SK-N-SH (cell line): ENCODE measurements around the gene HNRNPC. TPM values are rescaled to one million over a fixed set of nuclear protein-coding genes. Genes with fewer than 3 reads are reported as not detected.

Experiments used
- CTCF ChIA-PET: fragments of 300-600, 350-600 bp; formaldehyde crosslinking; extraction: SDS; loops from one replicate; lab custom pipeline; 2021; lab: Yijun Ruan, JAX
- POLR2A ChIA-PET: fragments of 350-600 bp; sonication (Branson Sonifier 250); formaldehyde crosslinking; extraction: SDS; loops from one replicate; lab custom pipeline; 2020; ENCODE audit warnings: antibody characterized with exemption, inconsistent platforms; lab: Yijun Ruan, JAX
- DNase-seq: peaks from one replicate; pipeline ENCODE4 v3.0.0; 2012
- H2AFZ ChIP-seq: fragments of 200-600 bp; sonication (generic); 2 replicates; pipeline ENCODE4 v1.8.1; 2016; ENCODE audit warnings: antibody characterized with exemption, mild to moderate bottlenecking, low read depth
- H3F3A ChIP-seq: fragments of 200-600 bp; sonication (generic); replicated peaks from 2 replicates; pipeline ENCODE3; 2016; ENCODE audit warnings: antibody characterized with exemption, mild to moderate bottlenecking; ENCODE audit not compliant: insufficient read depth
- H3K27ac ChIP-seq, 2 experiments: fragments of 200-500 bp in 1 of 2; fragments of 200-600 bp in 1 of 2; sonication (Bioruptor generic) in 1 of 2; sonication (generic), shearing (Covaris generic) in 1 of 2; 2 replicates each; pipeline versions ENCODE4 v1.5.1 to v1.6.1; 2014 to 2016; ENCODE audit warnings: low read depth in 2 of 2, inconsistent platforms in 1 of 2, low read length in 1 of 2, mild to moderate bottlenecking in 1 of 2, mixed read lengths in 1 of 2
- H3K27me3 ChIP-seq: fragments of 200-600 bp; sonication (generic), shearing (Covaris generic); 2 replicates; pipeline ENCODE4 v1.6.1; 2016; ENCODE audit warnings: mixed run types; ENCODE audit not compliant: insufficient read depth
- H3K36me3 ChIP-seq, 2 experiments: fragments of 200-500 bp in 1 of 2; fragments of 200-600 bp in 1 of 2; sonication (Bioruptor generic) in 1 of 2; sonication (generic) in 1 of 2; replicated peaks in 1 of 2; 2 replicates each; pipeline versions ENCODE3 to v1.5.1; 2014 to 2016; ENCODE audit warnings: low read length in 1 of 2, mild to moderate bottlenecking in 1 of 2; ENCODE audit not compliant: insufficient read depth in 2 of 2, control insufficient read depth in 1 of 2
- H3K4me1 ChIP-seq, 2 experiments: fragments of 200-500 bp in 1 of 2; fragments of 200-600 bp in 1 of 2; sonication (Bioruptor generic) in 1 of 2; sonication (generic), shearing (Covaris generic) in 1 of 2; 2 replicates each; pipeline versions ENCODE4 v1.5.1 to v1.6.1; 2014 to 2016; ENCODE audit warnings: low read depth in 1 of 2, low read length in 1 of 2, mixed run types in 1 of 2; ENCODE audit not compliant: insufficient read depth in 2 of 2, control insufficient read depth in 1 of 2
- H3K4me2 ChIP-seq: fragments of 200-600 bp; sonication (generic), shearing (Covaris generic); 2 replicates; pipeline ENCODE4 v1.6.1; 2017; ENCODE audit warnings: mixed run types
- H3K4me3 ChIP-seq, 2 experiments: fragments of 200-500 bp in 1 of 2; fragments of 200-600 bp in 1 of 2; sonication (Bioruptor generic) in 1 of 2; sonication (generic), shearing (Covaris generic) in 1 of 2; 2 replicates each; pipeline versions ENCODE4 v1.5.1 to v1.8.1; 2014 to 2016; ENCODE audit warnings: low read depth in 2 of 2, inconsistent platforms in 1 of 2, low read length in 1 of 2, mild to moderate bottlenecking in 1 of 2, mixed read lengths in 1 of 2, moderate library complexity in 1 of 2
- H3K79me2 ChIP-seq: fragments of 200-600 bp; sonication (generic); 2 replicates; pipeline ENCODE4 v1.8.1; 2017; ENCODE audit warnings: mild to moderate bottlenecking; ENCODE audit not compliant: insufficient read depth
- H3K9ac ChIP-seq: fragments of 200-600 bp; sonication (generic); 2 replicates; pipeline ENCODE4 v1.6.1; 2017; ENCODE audit warnings: mixed run types
- H3K9me2 ChIP-seq: fragments of 200-600 bp; sonication (generic); 2 replicates; pipeline ENCODE4 v1.6.1; 2017; ENCODE audit warnings: mixed run types
- H3K9me3 ChIP-seq: fragments of 200-600 bp; sonication (generic); 2 replicates; pipeline ENCODE4 v1.6.1; 2017; ENCODE audit warnings: mixed run types, mild to moderate bottlenecking, moderate library complexity
- H4K20me1 ChIP-seq: fragments of 200-600 bp; sonication (generic); 2 replicates; pipeline ENCODE4 v1.6.1; 2017; ENCODE audit warnings: mild to moderate bottlenecking, mixed run types; ENCODE audit not compliant: insufficient read depth
- CHD2 ChIP-seq: fragments of 150-350 bp; IDR thresholded peaks from 2 replicates; pipeline ENCODE4 v1.6.1; 2018; ENCODE audit warnings: low read length; ENCODE audit not compliant: partially characterized antibody
- ELF1 ChIP-seq: IDR thresholded peaks from 2 replicates; pipeline ENCODE4 v1.4.0; 2012
- EP300 ChIP-seq, 2 experiments: IDR thresholded peaks; 2 replicates each; pipeline versions ENCODE4 v1.4.0 to v1.6.1; 2012; ENCODE audit warnings: borderline replicate concordance in 1 of 2, low read depth in 1 of 2, low read length in 1 of 2
- EZH2phosphoT487 ChIP-seq: fragments of 200-600 bp; sonication (generic); IDR thresholded peaks from 2 replicates; pipeline ENCODE4 v1.6.1; 2017; ENCODE audit warnings: low read depth, mixed run types, mild to moderate bottlenecking, antibody characterized with exemption, moderate library complexity, borderline replicate concordance
- FOSL2 ChIP-seq: IDR thresholded peaks from 2 replicates; pipeline ENCODE4 v1.4.0; 2012; ENCODE audit warnings: low read depth, mild to moderate bottlenecking, moderate library complexity, borderline replicate concordance
- FOXJ3 ChIP-seq: sonication (generic); formaldehyde crosslinking; IDR thresholded peaks from 2 replicates; pipeline ENCODE4 v1.5.1; 2020; ENCODE audit warnings: mild to moderate bottlenecking, missing genetic modification reagents
- FOXM1 ChIP-seq: IDR thresholded peaks from 2 replicates; pipeline ENCODE4 v1.4.0; 2012; ENCODE audit warnings: low read depth, mild to moderate bottlenecking
- GABPA ChIP-seq: IDR thresholded peaks from 2 replicates; pipeline ENCODE4 v1.4.0; 2012; ENCODE audit warnings: low read depth, mild to moderate bottlenecking
- GATA2 ChIP-seq: sonication (generic); formaldehyde crosslinking; IDR thresholded peaks from 2 replicates; pipeline ENCODE4 v1.5.0; 2020; ENCODE audit warnings: mild to moderate bottlenecking, missing genetic modification reagents
- JUND ChIP-seq: IDR thresholded peaks from 2 replicates; pipeline ENCODE4 v1.4.0; 2012
- MEF2A ChIP-seq: IDR thresholded peaks from 2 replicates; pipeline ENCODE4 v1.4.0; 2012; ENCODE audit warnings: low read depth, borderline replicate concordance
- MXI1 ChIP-seq: IDR thresholded peaks from 2 replicates; pipeline ENCODE4 v1.6.1; 2012; ENCODE audit warnings: mild to moderate bottlenecking, low read depth, low read length, improper control_type of control experiment
- NFIC ChIP-seq: IDR thresholded peaks from 2 replicates; pipeline ENCODE4 v1.4.0; 2012; ENCODE audit warnings: borderline replicate concordance
- NRF1 ChIP-seq: IDR thresholded peaks from 2 replicates; pipeline ENCODE4 v1.6.1; 2012; ENCODE audit warnings: low read depth, mild to moderate bottlenecking, low read length
- POLR2AphosphoS5 ChIP-seq: IDR thresholded peaks from 2 replicates; pipeline ENCODE4 v1.6.1; 2012; ENCODE audit warnings: low read depth, low read length
- RAD21 ChIP-seq: IDR thresholded peaks from 2 replicates; pipeline ENCODE4 v1.6.1; 2012; ENCODE audit warnings: mild to moderate bottlenecking, low read length
- RCOR1 ChIP-seq: fragments of 150-350 bp; IDR thresholded peaks from 2 replicates; pipeline ENCODE4 v1.6.1; 2017; ENCODE audit warnings: antibody characterized with exemption, low read length
- RFX5 ChIP-seq: IDR thresholded peaks from 2 replicates; pipeline ENCODE4 v1.6.1; 2012; ENCODE audit warnings: mild to moderate bottlenecking, improper control_type of control experiment, low read length
- SIN3A ChIP-seq: IDR thresholded peaks from 2 replicates; pipeline ENCODE4 v1.6.1; 2012; ENCODE audit warnings: low read depth, mild to moderate bottlenecking, low read length, moderate library complexity, borderline replicate concordance
- SMC3 ChIP-seq: IDR thresholded peaks from 2 replicates; pipeline ENCODE4 v1.6.1; 2012; ENCODE audit warnings: low read depth, low read length, improper control_type of control experiment
- TCF12 ChIP-seq: IDR thresholded peaks from 2 replicates; pipeline ENCODE4 v1.4.0; 2012
- TEAD4 ChIP-seq: IDR thresholded peaks from 2 replicates; pipeline ENCODE4 v1.4.0; 2012; ENCODE audit warnings: mild to moderate bottlenecking, borderline replicate concordance; ENCODE audit not compliant: insufficient read depth
- WGBS: methylation state at CpG from one replicate; pipeline ENCODE4 v1.1.6; 2017; ENCODE audit warnings: low lambda C conversion rate; 5-methylcytosine and 5-hydroxymethylcytosine counted together
- polyA plus RNA-seq, 3 experiments: library from polyadenylated mRNA; depleted of rRNA; stranded (reverse); fragments of >200 nt; gene quantifications; 2 replicates each; pipeline ENCODE4 v1.2.3, GENCODE V29; 2012
- TF ChIP-seq, protein P1 (sequence below): IDR thresholded peaks from 2 replicates; pipeline ENCODE4; 2012
- TF ChIP-seq, protein P2 (sequence below): IDR thresholded peaks from 2 replicates; pipeline ENCODE4 v1.4.0; 2012; ENCODE audit warnings: low read depth
- TF ChIP-seq, protein P3 (sequence below): IDR thresholded peaks from 2 replicates; pipeline ENCODE4 v1.4.0; 2012; ENCODE audit warnings: low read depth, borderline replicate concordance
- TF ChIP-seq, protein P4 (sequence below): fragments of 150-350 bp; IDR thresholded peaks from 2 replicates; pipeline ENCODE4 v1.6.1; 2017; ENCODE audit warnings: antibody characterized with exemption, low read length, low read depth, borderline replicate concordance
- TF ChIP-seq, protein P5 (sequence below): fragments of 200-600 bp; sonication (generic); IDR thresholded peaks from 2 replicates; pipeline ENCODE4 v1.6.1; 2017; ENCODE audit warnings: antibody characterized with exemption, mild to moderate bottlenecking, moderate library complexity

HNRNPC gene
- polyA plus RNA-seq (2012; rRNA removed) = 341 and 500 TPM in 2 replicates
- 518 and 530 TPM in 2 replicates for polyA plus RNA-seq (2012; cell fraction: cytosol; rRNA removed)
- 151 and 267 TPM in 2 replicates for polyA plus RNA-seq (2012; cell fraction: nucleus; rRNA removed)

DNA sequence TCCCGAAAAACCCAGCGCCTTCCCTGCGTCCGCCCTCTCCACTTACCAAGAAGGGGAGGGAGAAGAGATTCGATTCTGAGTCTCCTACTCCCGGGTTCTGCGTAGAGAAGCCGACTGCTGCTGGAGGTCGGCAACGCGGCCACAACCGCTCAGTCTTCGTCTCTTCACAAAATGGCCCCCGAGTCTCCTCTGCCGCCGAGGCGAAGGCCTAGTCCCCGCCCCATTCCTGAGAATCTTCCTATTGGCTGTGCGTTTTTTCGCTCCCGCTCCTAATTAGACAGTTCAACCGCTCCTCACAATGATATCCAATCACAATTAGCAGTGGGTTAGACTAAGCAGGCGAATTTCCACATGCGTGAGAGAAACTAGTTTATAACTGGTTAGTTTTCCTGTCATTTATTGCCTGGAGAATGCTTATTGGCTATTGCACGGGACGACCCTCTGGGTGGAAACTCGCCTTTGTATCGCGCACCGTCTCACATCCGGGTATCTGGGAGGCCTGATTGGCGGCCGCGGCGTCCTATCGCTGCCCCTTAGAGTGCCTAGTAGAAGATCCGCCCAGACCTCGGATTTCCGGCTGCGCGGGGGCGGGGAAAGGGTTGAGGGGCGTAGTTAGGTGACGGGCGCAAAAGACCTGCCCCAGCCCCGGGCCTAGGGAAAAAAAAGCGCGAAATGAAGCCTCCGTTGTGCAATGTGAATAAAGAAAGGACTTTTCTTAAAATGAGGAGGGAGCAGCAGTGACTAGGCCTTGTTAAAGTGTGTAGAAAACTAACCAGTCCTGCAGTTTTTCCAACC, at the start of gene HNRNPC:
TSS of gene HNRNPC (minus strand) at position 191 of the 795 bp plus-strand sequence. CDS start 35,249 bp downstream, outside the sequence.
- CTCF ChIA-PET = no interaction called here
- peak; percentile 93 for DNase-seq
- Histone ChIP-seq H3K4me2 (peak within 1 kb of the TSS; percentile 90), H3K79me2 (peaks cover 48% of the 10 kb centered on the region), H3F3A (peaks cover 29% of the 10 kb centered on the region), H3K9me3 (no peaks in the 10 kb centered on the region), H3K9ac (peak within 1 kb of the TSS; percentile 98), H2AFZ (peak within 1 kb of the TSS; percentile 97), H3K27ac (peak within 1 kb of the TSS; percentile 90 to 92), H3K27me3 (no peaks in the 10 kb centered on the region), H3K4me1 (peaks cover 8 to 16% of the 10 kb centered on the region in 2 experiments), H4K20me1 (peaks cover 43% of the 10 kb centered on the region), H3K36me3 (peaks cover 21 to 39% of the 10 kb centered on the region in 2 experiments), H3K4me3 (peak within 1 kb of the TSS; percentile 90 to 96), H3K9me2 (no peaks in the 10 kb centered on the region)
- WGBS = 1% methylated on average over 48 of the region's 49 CpGs
- POLR2A ChIA-PET = no interaction called here
- TF ChIP-seq, protein P1, sequence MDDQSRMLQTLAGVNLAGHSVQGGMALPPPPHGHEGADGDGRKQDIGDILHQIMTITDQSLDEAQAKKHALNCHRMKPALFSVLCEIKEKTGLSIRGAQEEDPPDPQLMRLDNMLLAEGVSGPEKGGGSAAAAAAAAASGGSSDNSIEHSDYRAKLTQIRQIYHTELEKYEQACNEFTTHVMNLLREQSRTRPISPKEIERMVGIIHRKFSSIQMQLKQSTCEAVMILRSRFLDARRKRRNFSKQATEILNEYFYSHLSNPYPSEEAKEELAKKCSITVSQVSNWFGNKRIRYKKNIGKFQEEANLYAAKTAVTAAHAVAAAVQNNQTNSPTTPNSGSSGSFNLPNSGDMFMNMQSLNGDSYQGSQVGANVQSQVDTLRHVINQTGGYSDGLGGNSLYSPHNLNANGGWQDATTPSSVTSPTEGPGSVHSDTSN = peak; percentile 100
- TF ChIP-seq CHD2 = peak; percentile 97
- peak; percentile 98 for TF ChIP-seq POLR2AphosphoS5
- no peak for TF ChIP-seq EZH2phosphoT487
- TF ChIP-seq, protein P2, sequence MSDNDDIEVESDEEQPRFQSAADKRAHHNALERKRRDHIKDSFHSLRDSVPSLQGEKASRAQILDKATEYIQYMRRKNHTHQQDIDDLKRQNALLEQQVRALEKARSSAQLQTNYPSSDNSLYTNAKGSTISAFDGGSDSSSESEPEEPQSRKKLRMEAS = peak; percentile 35; the same call in 1 of the 2 replicates
- TF ChIP-seq, protein P3, sequence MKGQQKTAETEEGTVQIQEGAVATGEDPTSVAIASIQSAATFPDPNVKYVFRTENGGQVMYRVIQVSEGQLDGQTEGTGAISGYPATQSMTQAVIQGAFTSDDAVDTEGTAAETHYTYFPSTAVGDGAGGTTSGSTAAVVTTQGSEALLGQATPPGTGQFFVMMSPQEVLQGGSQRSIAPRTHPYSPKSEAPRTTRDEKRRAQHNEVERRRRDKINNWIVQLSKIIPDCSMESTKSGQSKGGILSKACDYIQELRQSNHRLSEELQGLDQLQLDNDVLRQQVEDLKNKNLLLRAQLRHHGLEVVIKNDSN = no peak
- TF ChIP-seq ELF1 = peak; percentile 58
- no peak for TF ChIP-seq RAD21
- TF ChIP-seq FOXM1 = no peak
- no peak for TF ChIP-seq TEAD4
- TF ChIP-seq EP300 (IDR thresholded peaks at IDR 0.05; ENCODE audit: borderline replicate concordance in 1 of 2, low read depth in 1 of 2, low read length in 1 of 2) = no peak
- no peak for TF ChIP-seq MXI1
- TF ChIP-seq JUND = no peak
- TF ChIP-seq NFIC = no peak
- TF ChIP-seq SIN3A = no peak
- TF ChIP-seq FOXJ3 (CRISPR knock-in tag) = no peak
- no peak for TF ChIP-seq FOSL2
- TF ChIP-seq TCF12 = 0 out of 2 replicates have a peak, but pooled peaks have one; percentile 10
- TF ChIP-seq, protein P4, sequence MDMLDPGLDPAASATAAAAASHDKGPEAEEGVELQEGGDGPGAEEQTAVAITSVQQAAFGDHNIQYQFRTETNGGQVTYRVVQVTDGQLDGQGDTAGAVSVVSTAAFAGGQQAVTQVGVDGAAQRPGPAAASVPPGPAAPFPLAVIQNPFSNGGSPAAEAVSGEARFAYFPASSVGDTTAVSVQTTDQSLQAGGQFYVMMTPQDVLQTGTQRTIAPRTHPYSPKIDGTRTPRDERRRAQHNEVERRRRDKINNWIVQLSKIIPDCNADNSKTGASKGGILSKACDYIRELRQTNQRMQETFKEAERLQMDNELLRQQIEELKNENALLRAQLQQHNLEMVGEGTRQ = no peak
- no peak for TF ChIP-seq RCOR1
- TF ChIP-seq GATA2 (CRISPR knock-in tag) = no peak
- peak; percentile 69 for TF ChIP-seq NRF1
- TF ChIP-seq GABPA = peak; percentile 89
- TF ChIP-seq, protein P5, sequence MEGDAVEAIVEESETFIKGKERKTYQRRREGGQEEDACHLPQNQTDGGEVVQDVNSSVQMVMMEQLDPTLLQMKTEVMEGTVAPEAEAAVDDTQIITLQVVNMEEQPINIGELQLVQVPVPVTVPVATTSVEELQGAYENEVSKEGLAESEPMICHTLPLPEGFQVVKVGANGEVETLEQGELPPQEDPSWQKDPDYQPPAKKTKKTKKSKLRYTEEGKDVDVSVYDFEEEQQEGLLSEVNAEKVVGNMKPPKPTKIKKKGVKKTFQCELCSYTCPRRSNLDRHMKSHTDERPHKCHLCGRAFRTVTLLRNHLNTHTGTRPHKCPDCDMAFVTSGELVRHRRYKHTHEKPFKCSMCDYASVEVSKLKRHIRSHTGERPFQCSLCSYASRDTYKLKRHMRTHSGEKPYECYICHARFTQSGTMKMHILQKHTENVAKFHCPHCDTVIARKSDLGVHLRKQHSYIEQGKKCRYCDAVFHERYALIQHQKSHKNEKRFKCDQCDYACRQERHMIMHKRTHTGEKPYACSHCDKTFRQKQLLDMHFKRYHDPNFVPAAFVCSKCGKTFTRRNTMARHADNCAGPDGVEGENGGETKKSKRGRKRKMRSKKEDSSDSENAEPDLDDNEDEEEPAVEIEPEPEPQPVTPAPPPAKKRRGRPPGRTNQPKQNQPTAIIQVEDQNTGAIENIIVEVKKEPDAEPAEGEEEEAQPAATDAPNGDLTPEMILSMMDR = no peak
- TF ChIP-seq SMC3 = no peak
- TF ChIP-seq RFX5 = peak; percentile 70
- TF ChIP-seq MEF2A = no peak
